Cardiac fibroblast (primary cell): ENCODE data around the gene ANHX.
A peak's percentile ranks its signal among the peaks of the same experiment; 100 is the strongest.

Experiments used
- DNase-seq, 2 donors: peaks; one replicate each; pipeline versions ENCODE4 v3.0.0 to v3.0.0-alpha.2; 2010; ENCODE audit warnings: low read depth in 2 of 2
- H3K4me3 ChIP-seq, 2 donors: replicated peaks in 1 of 2; 1 replicate in 1 of 2; 2 replicates in 1 of 2; pipeline ENCODE4 v1.5.1; 2011; ENCODE audit warnings: low read depth in 2 of 2, low read length in 2 of 2, mild to moderate bottlenecking in 2 of 2, moderate library complexity in 1 of 2
- CTCF ChIP-seq: IDR thresholded peaks from one replicate; pipeline ENCODE4 v1.5.1; 2011; ENCODE audit warnings: low read depth, mild to moderate bottlenecking, low read length, inconsistent platforms

The ANHX gene

GRCh38 chr12:133222211-133222610 is 13.5 kb downstream of the ANHX start:
- no peak overlapping the region for H3K4me3 ChIP-seq
- DNase-seq, result no peak
- TF ChIP-seq CTCF, result no peak

GRCh38 chr12:133221241-133221640 is 14.4 kb downstream of the ANHX start:
- no peak for TF ChIP-seq CTCF
- H3K4me3 ChIP-seq, result no peak overlapping the region
- DNase-seq, result no peak

- H3K4me3 ChIP-seq, result no peak overlapping the region
- no peak for TF ChIP-seq CTCF
- no peak for DNase-seq
Observed at GRCh38 chr12:133220521-133220920, 15.2 kb downstream of the ANHX start.

- no peak for DNase-seq
- H3K4me3 ChIP-seq, result no peak overlapping the region
- no peak for TF ChIP-seq CTCF
Observed at GRCh38 chr12:133217219-133217618, 18.5 kb downstream of the ANHX start.

GRCh38 chr12:133215724-133216123 is 20.0 kb downstream of the ANHX start:
- DNase-seq, result no peak
- H3K4me3 ChIP-seq, result no peak overlapping the region

GRCh38 chr12:133206390-133206789 is 29.3 kb downstream of the ANHX start:
- DNase-seq, result no peak
- H3K4me3 ChIP-seq, result no peak overlapping the region
- TF ChIP-seq CTCF, result no peak

More at GRCh38 chr12:133215724-133216123, 20.0 kb downstream of the ANHX start:
- no peak for TF ChIP-seq CTCF

GRCh38 chr12:133204264-133204603 is 31.4 kb downstream of the ANHX start:
- DNase-seq, result peak in 1 of 2 donors; percentile 4
- no peak overlapping the region for H3K4me3 ChIP-seq
- no peak for TF ChIP-seq CTCF
